Measurements from ENCODE around the gene CACNA1G. TPM values are rescaled to one million over a fixed set of nuclear protein-coding genes. Genes with fewer than 3 reads are reported as not detected.

The CACNA1G gene
- total RNA-seq, 1 donor, result under 0.01 TPM

DNA sequence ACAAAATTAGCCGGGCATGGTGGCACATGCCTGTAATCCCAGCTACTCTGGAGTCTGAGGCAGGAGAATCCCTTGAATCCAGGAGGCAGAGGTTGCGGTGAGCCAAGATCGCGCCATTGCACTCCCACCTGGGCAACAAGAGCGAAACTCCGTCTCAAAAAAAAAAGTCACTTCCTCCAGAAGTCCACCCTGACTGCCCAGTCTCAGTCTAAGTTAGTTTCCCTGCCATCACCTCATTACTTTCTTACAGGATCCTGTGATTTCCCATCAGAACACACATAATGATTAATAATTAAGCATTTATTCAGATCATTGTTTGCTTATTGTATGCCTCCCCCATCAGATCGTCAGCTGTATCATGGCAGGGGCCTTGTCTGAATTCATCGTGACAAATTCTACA lies 105.8 kb downstream of the CACNA1G start:
- Histone ChIP-seq H4K20me1 (ENCODE audit: insufficient read depth, low read length) (no peaks in the 10 kb centered on the region), H3K79me2 (ENCODE audit: insufficient read depth, low read length) (no peaks in the 10 kb centered on the region), H3K27ac (ENCODE audit: low read depth, low read length) (no peak overlapping the region), H3K36me3 (ENCODE audit: insufficient read depth, low read length) (no peaks in the 10 kb centered on the region), H3K4me3 (ENCODE audit: insufficient read depth, low read length) (no peak overlapping the region), H3K9me3 (ENCODE audit: low read depth, low read length) (no peaks in the 10 kb centered on the region), H3K4me1 (ENCODE audit: insufficient read depth, low read length) (peaks cover 30% of the 10 kb centered on the region), H3K4me2 (ENCODE audit: insufficient read depth, low read length) (no peak overlapping the region), H2AFZ (ENCODE audit: low read length) (no peak overlapping the region), H3K27me3 (ENCODE audit: insufficient read depth, low read length) (no peaks in the 10 kb centered on the region)
- no peak for DNase-seq (ENCODE audit: insufficient read length, low spot score, missing footprints)
- TF ChIP-seq CTCF (IDR thresholded peaks at IDR 0.05; ENCODE audit: extremely low read depth, low read depth, low read length), result no peak

- H3K4me3 ChIP-seq (ENCODE audit: insufficient read depth, low read length), result no peak overlapping the region
- H3K4me2 ChIP-seq (ENCODE audit: insufficient read depth, low read length), result no peak overlapping the region
- no peak overlapping the region for H3K27ac ChIP-seq (ENCODE audit: low read depth, low read length)
- H3K9me3 ChIP-seq (ENCODE audit: low read depth, low read length), result no peaks in the 10 kb centered on the region
- H3K36me3 ChIP-seq (ENCODE audit: insufficient read depth, low read length), result no peaks in the 10 kb centered on the region
- TF ChIP-seq CTCF (IDR thresholded peaks at IDR 0.05; ENCODE audit: extremely low read depth, low read depth, low read length), result no peak
- H4K20me1 ChIP-seq (ENCODE audit: insufficient read depth, low read length), result no peaks in the 10 kb centered on the region
- H2AFZ ChIP-seq (ENCODE audit: low read length), result no peak overlapping the region
- no peaks in the 10 kb centered on the region for H3K27me3 ChIP-seq (ENCODE audit: insufficient read depth, low read length)
- no peak for DNase-seq (ENCODE audit: insufficient read length, low spot score, missing footprints)
- H3K79me2 ChIP-seq (ENCODE audit: insufficient read depth, low read length), result no peaks in the 10 kb centered on the region
- H3K4me1 ChIP-seq (ENCODE audit: insufficient read depth, low read length), result peaks cover 23% of the 10 kb centered on the region
These were observed 106.9 kb downstream of the CACNA1G start for GRCh38 chr17:50667259-50668024.

DNA sequence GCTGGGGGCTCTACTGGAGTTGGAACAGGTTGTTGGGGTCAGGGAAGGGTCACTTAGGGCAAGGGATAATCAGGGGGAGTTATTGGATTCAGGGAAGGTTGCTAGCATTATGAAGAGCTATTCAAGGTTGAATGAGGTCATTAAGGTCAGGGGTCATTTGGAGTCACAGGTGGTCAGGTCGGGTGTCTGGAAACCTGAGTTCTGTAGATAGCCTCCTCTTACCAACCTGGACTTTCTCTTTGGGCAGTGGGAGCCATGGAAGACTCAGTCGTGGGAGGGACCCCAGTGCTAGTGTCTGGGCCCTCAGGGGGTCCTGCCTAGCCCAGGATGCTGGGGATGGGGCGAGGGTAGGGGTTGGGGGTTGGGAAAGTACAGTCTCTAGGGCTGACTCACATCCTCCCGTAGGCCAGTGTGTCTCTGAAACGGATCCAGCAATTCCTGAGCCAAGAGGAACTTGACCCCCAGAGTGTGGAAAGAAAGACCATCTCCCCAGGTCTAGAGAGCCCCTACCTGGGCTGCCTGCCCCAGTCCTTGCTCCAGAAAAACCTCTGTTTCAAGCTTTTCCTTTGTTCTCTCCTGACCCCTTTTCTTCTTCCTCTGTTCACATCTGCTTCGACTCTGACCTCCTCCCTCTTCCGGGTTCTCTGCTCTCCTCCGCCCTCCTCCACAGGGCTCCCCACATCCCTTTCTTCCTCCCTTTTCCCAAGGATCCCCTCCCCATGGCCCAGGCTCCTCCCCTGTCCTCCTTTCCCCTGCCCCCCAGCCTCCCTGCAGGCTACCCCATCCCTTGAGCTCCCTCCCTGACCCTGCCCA lies 107.7 kb downstream of the CACNA1G start:
- peak; percentile 89 for DNase-seq (ENCODE audit: insufficient read length, low spot score, missing footprints)
- no peaks in the 10 kb centered on the region for H3K9me3 ChIP-seq (ENCODE audit: low read depth, low read length)
- no peak overlapping the region for H3K4me3 ChIP-seq (ENCODE audit: insufficient read depth, low read length)
- H3K4me1 ChIP-seq (ENCODE audit: insufficient read depth, low read length), result peaks cover 23% of the 10 kb centered on the region
- no peaks in the 10 kb centered on the region for H3K79me2 ChIP-seq (ENCODE audit: insufficient read depth, low read length)
- no peaks in the 10 kb centered on the region for H4K20me1 ChIP-seq (ENCODE audit: insufficient read depth, low read length)
- H2AFZ ChIP-seq (ENCODE audit: low read length), result peak overlapping the region; percentile 74
- H3K27me3 ChIP-seq (ENCODE audit: insufficient read depth, low read length), result no peaks in the 10 kb centered on the region
- no peaks in the 10 kb centered on the region for H3K36me3 ChIP-seq (ENCODE audit: insufficient read depth, low read length)
- TF ChIP-seq CTCF (IDR thresholded peaks at IDR 0.05; ENCODE audit: extremely low read depth, low read depth, low read length), result no peak
- peak overlapping the region; percentile 35 for H3K4me2 ChIP-seq (ENCODE audit: insufficient read depth, low read length)
- peak overlapping the region; percentile 49 for H3K27ac ChIP-seq (ENCODE audit: low read depth, low read length)
